Mesendoderm (in vitro differentiated cells): ENCODE results near the gene PTGER3.

Experiments used
- DNase-seq: peaks from one replicate; pipeline ENCODE4 v3.0.0; 2013
- H2AK5ac ChIP-seq: 2 replicates; pipeline ENCODE4 v1.6.1; 2013; ENCODE audit warnings: low read length, inconsistent platforms
- H2BK120ac ChIP-seq: 2 replicates; pipeline ENCODE4 v1.6.1; 2013; ENCODE audit warnings: low read depth, mild to moderate bottlenecking, low read length, moderate library complexity, mixed read lengths
- H2BK15ac ChIP-seq: replicated peaks from 2 replicates; pipeline ENCODE4 v1.6.1; 2013; ENCODE audit warnings: low read depth, mild to moderate bottlenecking, moderate library complexity
- H2BK5ac ChIP-seq: 2 replicates; pipeline ENCODE4 v1.6.1; 2013; ENCODE audit warnings: low read length, inconsistent platforms
- H3K18ac ChIP-seq: 2 replicates; pipeline ENCODE4 v1.6.1; 2013; ENCODE audit warnings: mild to moderate bottlenecking, low read length, mixed read lengths
- H3K23ac ChIP-seq: one replicate; pipeline ENCODE4 v1.6.1; 2013; ENCODE audit warnings: low read length
- H3K27ac ChIP-seq: 2 replicates; pipeline ENCODE4 v1.5.1; 2013; ENCODE audit warnings: low read depth, mild to moderate bottlenecking, inconsistent platforms, low read length, moderate library complexity
- H3K27me3 ChIP-seq: 2 replicates; pipeline ENCODE4 v1.6.1; 2013; ENCODE audit warnings: low read length, control low read depth, mild to moderate bottlenecking, inconsistent platforms; ENCODE audit not compliant: insufficient read depth, poor library complexity
- H3K36me3 ChIP-seq: 2 replicates; pipeline ENCODE4 v1.6.1; 2013; ENCODE audit warnings: low read length, inconsistent platforms; ENCODE audit not compliant: control insufficient read depth, insufficient read depth
- H3K4ac ChIP-seq: one replicate; pipeline ENCODE4 v1.6.1; 2013; ENCODE audit warnings: low read depth, mild to moderate bottlenecking, low read length, moderate library complexity
- H3K4me1 ChIP-seq: 2 replicates; pipeline ENCODE4 v1.6.1; 2013; ENCODE audit warnings: low read depth, low read length, inconsistent platforms; ENCODE audit not compliant: control insufficient read depth
- H3K4me2 ChIP-seq: 2 replicates; pipeline ENCODE4 v1.6.1; 2013; ENCODE audit warnings: low read length
- H3K4me3 ChIP-seq: 2 replicates; pipeline ENCODE4 v1.5.1; 2013; ENCODE audit warnings: mild to moderate bottlenecking, low read length
- H3K56ac ChIP-seq: one replicate; pipeline ENCODE4 v1.6.1; 2013; ENCODE audit warnings: low read length
- H3K79me1 ChIP-seq: 2 replicates; pipeline ENCODE4 v1.6.1; 2013; ENCODE audit warnings: low read length, inconsistent platforms
- H3K79me2 ChIP-seq: 2 replicates; pipeline ENCODE4 v1.6.1; 2013; ENCODE audit warnings: mild to moderate bottlenecking, low read length; ENCODE audit not compliant: control insufficient read depth, insufficient read depth
- H3K9ac ChIP-seq: 2 replicates; pipeline ENCODE4 v1.6.1; 2013; ENCODE audit warnings: low read length, inconsistent platforms
- H4K5ac ChIP-seq: one replicate; pipeline ENCODE4 v1.6.1; 2013; ENCODE audit warnings: low read length
- H4K8ac ChIP-seq: one replicate; pipeline ENCODE4 v1.6.1; 2013; ENCODE audit warnings: low read depth, mild to moderate bottlenecking, control low read depth, low read length, moderate library complexity
- WGBS: extraction: QIAGEN DNeasy Blood & Tissue Kit; methylation state at CpG from one replicate; pipeline ENCODE4 v1.1.7; 2013; ENCODE audit warnings: low lambda C conversion rate, missing lambda C conversion rate; ENCODE audit not compliant: insufficient coverage; ENCODE audit errors: extremely low coverage; 5-methylcytosine and 5-hydroxymethylcytosine counted together

Gene PTGER3

DNA sequence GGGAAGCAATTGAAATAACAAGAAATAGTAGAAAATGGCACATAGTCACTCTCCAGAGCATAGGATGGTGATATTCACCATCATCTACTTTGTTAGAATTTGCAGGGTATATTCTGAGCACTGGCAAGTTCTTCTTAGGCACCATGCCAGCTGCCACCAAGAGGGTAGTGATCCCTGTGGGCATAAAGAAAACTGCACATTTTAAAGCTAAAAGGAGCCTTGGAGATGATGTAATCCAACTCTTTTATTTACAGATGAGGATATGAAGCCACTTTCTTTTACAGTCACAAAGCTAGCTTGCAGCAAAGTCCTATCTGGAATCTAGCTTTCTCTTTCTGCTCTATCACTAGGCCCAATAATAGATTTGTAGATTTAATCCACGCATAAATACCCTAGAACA is 69.0 kb downstream of the PTGER3 start:
- Histone ChIP-seq H3K27ac (no peak overlapping the region), H3K23ac (no peak overlapping the region), H2BK120ac (no peak overlapping the region), H4K5ac (no peak overlapping the region), H3K27me3 (no peaks in the 10 kb centered on the region), H3K56ac (no peak overlapping the region), H4K8ac (no peak overlapping the region), H3K4me1 (no peaks in the 10 kb centered on the region), H3K9ac (no peak overlapping the region), H3K79me2 (no peaks in the 10 kb centered on the region), H3K79me1 (no peaks in the 10 kb centered on the region), H3K18ac (no peak overlapping the region), H2BK15ac (no peak overlapping the region), H2AK5ac (no peak overlapping the region), H2BK5ac (no peak overlapping the region), H3K4me3 (no peak overlapping the region), H3K4me2 (no peak overlapping the region), H3K36me3 (no peaks in the 10 kb centered on the region), H3K4ac (no peak overlapping the region)
- no peak for DNase-seq
- no CpG with 5 or more reads among the region's 1 CpG for WGBS

DNA sequence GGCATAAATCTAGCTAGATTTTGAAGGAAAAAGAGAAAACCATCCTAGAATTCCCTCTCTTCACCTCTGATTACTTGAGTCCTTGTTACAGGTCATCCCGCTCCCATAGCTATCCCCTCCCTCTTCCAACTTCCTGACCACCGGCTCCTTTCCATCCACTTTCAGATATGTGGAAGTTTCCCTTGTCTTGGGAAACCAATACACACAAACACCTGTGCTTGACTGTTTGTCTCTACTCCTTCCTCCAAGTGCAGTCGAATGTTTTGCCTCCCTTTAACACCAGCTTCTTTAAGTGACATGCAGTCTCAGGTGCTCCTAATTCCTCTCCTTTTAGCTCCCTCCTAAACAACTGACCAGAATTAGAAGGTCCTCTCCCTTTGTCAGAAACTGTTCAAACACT is 70.0 kb downstream of the PTGER3 start:
- Histone ChIP-seq H3K9ac (no peak overlapping the region), H2BK5ac (no peak overlapping the region), H4K8ac (no peak overlapping the region), H3K36me3 (no peaks in the 10 kb centered on the region), H3K18ac (no peak overlapping the region), H2BK15ac (no peak overlapping the region), H3K23ac (no peak overlapping the region), H2AK5ac (no peak overlapping the region), H3K79me1 (no peaks in the 10 kb centered on the region), H4K5ac (no peak overlapping the region), H3K56ac (no peak overlapping the region), H3K79me2 (no peaks in the 10 kb centered on the region), H3K4me2 (no peak overlapping the region), H3K4me1 (no peaks in the 10 kb centered on the region), H3K27me3 (no peaks in the 10 kb centered on the region), H3K4ac (no peak overlapping the region), H3K4me3 (no peak overlapping the region), H3K27ac (no peak overlapping the region), H2BK120ac (no peak overlapping the region)
- no peak for DNase-seq
- WGBS, result no CpG with 5 or more reads among the region's 3 CpGs

DNA sequence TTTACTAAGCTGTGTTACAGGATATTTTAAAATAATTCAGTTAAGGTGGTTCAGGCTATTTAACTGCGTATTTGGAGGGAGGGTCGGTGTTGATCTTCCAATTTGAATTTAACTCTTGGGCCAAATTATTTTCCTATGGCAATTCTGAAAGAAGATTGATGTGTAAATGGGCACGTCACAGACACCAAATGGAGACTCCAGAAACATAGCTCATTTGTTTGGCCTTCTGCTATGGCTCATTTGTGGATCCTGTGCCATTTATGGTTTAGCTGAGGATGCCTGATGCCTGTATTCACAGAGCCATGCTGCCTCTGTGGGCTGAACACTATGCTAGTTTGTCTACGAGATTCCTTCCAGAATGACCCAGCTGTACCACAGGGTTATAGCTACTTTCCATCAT is 70.6 kb downstream of the PTGER3 start:
- no peak overlapping the region for H3K9ac ChIP-seq
- no peaks in the 10 kb centered on the region for H3K36me3 ChIP-seq
- DNase-seq, result no peak
- no CpG with 5 or more reads among the region's 4 CpGs for WGBS
- no peak overlapping the region for H3K18ac ChIP-seq
- no peak overlapping the region for H2AK5ac ChIP-seq
- no peak overlapping the region for H3K23ac ChIP-seq
- no peaks in the 10 kb centered on the region for H3K27me3 ChIP-seq
- H3K4me2 ChIP-seq, result no peak overlapping the region
- H2BK15ac ChIP-seq, result no peak overlapping the region
- no peaks in the 10 kb centered on the region for H3K4me1 ChIP-seq
- H3K4ac ChIP-seq, result no peak overlapping the region
- H2BK5ac ChIP-seq, result no peak overlapping the region
- H3K56ac ChIP-seq, result no peak overlapping the region
- H2BK120ac ChIP-seq, result no peak overlapping the region
- H3K4me3 ChIP-seq, result no peak overlapping the region
- H4K5ac ChIP-seq, result no peak overlapping the region
- no peaks in the 10 kb centered on the region for H3K79me1 ChIP-seq
- no peaks in the 10 kb centered on the region for H3K79me2 ChIP-seq
- H4K8ac ChIP-seq, result no peak overlapping the region
- no peak overlapping the region for H3K27ac ChIP-seq

DNA sequence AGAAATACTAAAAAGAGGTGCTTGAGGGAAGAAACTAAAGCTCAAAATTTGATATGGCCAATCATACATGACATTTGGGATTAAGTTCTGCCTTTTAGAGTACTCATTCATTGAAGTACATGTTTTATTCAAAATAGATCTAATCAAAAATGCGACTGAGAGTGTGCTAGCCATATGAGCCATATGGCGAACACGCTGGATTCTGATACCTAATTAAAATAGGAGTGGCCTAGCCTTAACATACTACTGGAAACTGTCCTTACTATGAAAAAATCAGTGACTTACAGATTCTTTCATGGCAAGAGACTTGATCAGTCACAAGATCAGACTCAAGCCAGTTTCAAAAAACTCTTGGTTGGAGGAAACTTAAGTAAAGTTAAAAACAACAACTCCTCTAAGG is 73.9 kb downstream of the PTGER3 start:
- Histone ChIP-seq H2AK5ac (no peak overlapping the region), H4K8ac (no peak overlapping the region), H3K27me3 (no peaks in the 10 kb centered on the region), H3K36me3 (no peaks in the 10 kb centered on the region), H3K4me3 (no peak overlapping the region), H3K27ac (no peak overlapping the region), H3K79me1 (no peaks in the 10 kb centered on the region), H3K4ac (no peak overlapping the region), H4K5ac (no peak overlapping the region), H3K79me2 (no peaks in the 10 kb centered on the region), H3K56ac (no peak overlapping the region), H3K4me1 (no peaks in the 10 kb centered on the region), H3K4me2 (no peak overlapping the region), H3K9ac (no peak overlapping the region), H2BK5ac (no peak overlapping the region), H3K23ac (no peak overlapping the region), H3K18ac (no peak overlapping the region), H2BK15ac (no peak overlapping the region), H2BK120ac (no peak overlapping the region)
- no peak for DNase-seq
- no CpG with 5 or more reads among the region's 3 CpGs for WGBS

DNA sequence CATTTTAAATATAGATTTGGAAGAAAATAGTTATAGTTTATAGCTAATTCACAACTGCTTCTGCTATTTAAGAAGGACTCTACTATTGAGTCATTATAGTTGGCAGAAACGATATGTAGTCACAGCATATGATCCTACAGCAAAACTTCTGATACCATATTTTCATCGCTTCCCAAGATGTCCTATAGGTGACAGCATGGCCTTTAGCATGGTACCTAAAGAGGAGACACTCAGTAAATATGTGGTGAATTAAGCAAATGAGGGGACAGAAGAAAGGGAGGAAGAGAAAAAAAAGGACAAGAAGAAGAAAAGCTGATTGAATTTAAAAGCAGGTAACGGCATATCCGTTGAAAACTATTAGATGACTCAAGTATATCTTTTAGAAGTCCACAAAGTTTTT is 77.2 kb downstream of the PTGER3 start:
- Histone ChIP-seq H3K23ac (no peak overlapping the region), H2BK5ac (no peak overlapping the region), H3K79me2 (no peaks in the 10 kb centered on the region), H3K4ac (no peak overlapping the region), H2AK5ac (no peak overlapping the region), H3K56ac (no peak overlapping the region), H3K27me3 (no peaks in the 10 kb centered on the region), H3K79me1 (no peaks in the 10 kb centered on the region), H3K18ac (no peak overlapping the region), H4K5ac (no peak overlapping the region), H2BK15ac (no peak overlapping the region), H3K36me3 (no peaks in the 10 kb centered on the region), H2BK120ac (no peak overlapping the region), H3K9ac (no peak overlapping the region), H3K4me3 (no peak overlapping the region), H3K4me1 (no peaks in the 10 kb centered on the region), H3K4me2 (no peak overlapping the region), H4K8ac (no peak overlapping the region), H3K27ac (no peak overlapping the region)
- no CpG with 5 or more reads among the region's 4 CpGs for WGBS
- DNase-seq, result no peak

DNA sequence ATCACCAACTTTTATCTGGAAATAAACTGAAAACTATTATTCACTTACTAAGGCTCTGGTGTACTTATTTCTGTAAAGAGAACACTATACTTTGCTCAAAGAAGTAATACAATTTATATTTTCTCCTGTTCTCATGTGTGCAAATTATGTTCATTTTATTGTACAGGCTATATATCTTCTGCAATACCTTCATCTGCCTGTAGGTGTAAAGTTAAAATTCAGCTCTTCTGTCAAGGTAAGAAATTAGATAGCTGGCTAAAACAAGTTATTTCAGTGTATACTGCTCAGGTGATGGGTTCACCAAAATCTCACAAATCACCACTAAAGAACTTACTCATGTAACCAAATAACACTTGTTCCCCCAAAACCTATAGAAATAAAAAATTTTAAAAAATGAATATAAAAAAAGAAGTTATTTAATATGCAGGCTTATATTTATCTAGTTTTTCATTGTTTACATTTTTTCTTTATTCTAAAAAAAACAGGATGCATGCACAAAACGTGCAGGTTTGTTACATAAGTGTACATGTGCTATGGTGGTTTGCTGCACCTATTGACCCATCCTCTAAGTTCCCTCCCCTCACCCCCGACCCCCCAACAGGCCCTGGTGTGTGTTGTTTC is 81.5 kb downstream of the PTGER3 start:
- no peak overlapping the region for H3K4me2 ChIP-seq
- no peak overlapping the region for H3K56ac ChIP-seq
- H3K79me1 ChIP-seq, result no peaks in the 10 kb centered on the region
- no peak overlapping the region for H3K23ac ChIP-seq
- H4K5ac ChIP-seq, result no peak overlapping the region
- no peaks in the 10 kb centered on the region for H3K27me3 ChIP-seq
- no peak overlapping the region for H2BK15ac ChIP-seq
- H2AK5ac ChIP-seq, result no peak overlapping the region
- no peak overlapping the region for H4K8ac ChIP-seq
- no peak overlapping the region for H3K4ac ChIP-seq
- DNase-seq, result no peak
- no peak overlapping the region for H2BK120ac ChIP-seq
- H3K36me3 ChIP-seq, result no peaks in the 10 kb centered on the region
- H3K79me2 ChIP-seq, result no peaks in the 10 kb centered on the region
- no peak overlapping the region for H3K27ac ChIP-seq
- H3K9ac ChIP-seq, result no peak overlapping the region
- WGBS, result no CpG with 5 or more reads among the region's 2 CpGs
- no peaks in the 10 kb centered on the region for H3K4me1 ChIP-seq
- H3K18ac ChIP-seq, result no peak overlapping the region
- H2BK5ac ChIP-seq, result no peak overlapping the region
- H3K4me3 ChIP-seq, result no peak overlapping the region
